Gastrocnemius medialis (tissue), 4 donors: ENCODE measurements around the gene PCDH9.

Experiments used
- CTCF ChIP-seq, 5 experiments: fragments of 450-650 bp in 3 of 5; fragments of 200-600 bp in 2 of 5; sonication (generic) in 2 of 5; IDR thresholded peaks in 4 of 5; conservative IDR thresholded peaks in 1 of 5; 1 replicate in 4 of 5; 2 replicates in 1 of 5; pipeline ENCODE4 v1.5.1; 2016 to 2019; ENCODE audit warnings: antibody characterized with exemption in 5 of 5, mild to moderate bottlenecking in 3 of 5, moderate library complexity in 3 of 5
- POLR2A ChIP-seq, 2 donors: fragments of 450-650 bp; IDR thresholded peaks; one replicate each; pipeline ENCODE4 v1.6.1; 2017; ENCODE audit warnings: antibody characterized with exemption in 2 of 2, mild to moderate bottlenecking in 2 of 2, moderate library complexity in 2 of 2

- TF ChIP-seq CTCF (IDR thresholded peaks at IDR 0.05 in 4 of 5, conservative IDR thresholded peaks at IDR 0.05 in 1 of 5) (no peak), POLR2A (IDR thresholded peaks at IDR 0.05) (no peak)
These were observed 799.9 kb downstream of the PCDH9 start for GRCh38 chr13:66430269-66430668.
